ENCODE results near the gene FLT3.

DNA sequence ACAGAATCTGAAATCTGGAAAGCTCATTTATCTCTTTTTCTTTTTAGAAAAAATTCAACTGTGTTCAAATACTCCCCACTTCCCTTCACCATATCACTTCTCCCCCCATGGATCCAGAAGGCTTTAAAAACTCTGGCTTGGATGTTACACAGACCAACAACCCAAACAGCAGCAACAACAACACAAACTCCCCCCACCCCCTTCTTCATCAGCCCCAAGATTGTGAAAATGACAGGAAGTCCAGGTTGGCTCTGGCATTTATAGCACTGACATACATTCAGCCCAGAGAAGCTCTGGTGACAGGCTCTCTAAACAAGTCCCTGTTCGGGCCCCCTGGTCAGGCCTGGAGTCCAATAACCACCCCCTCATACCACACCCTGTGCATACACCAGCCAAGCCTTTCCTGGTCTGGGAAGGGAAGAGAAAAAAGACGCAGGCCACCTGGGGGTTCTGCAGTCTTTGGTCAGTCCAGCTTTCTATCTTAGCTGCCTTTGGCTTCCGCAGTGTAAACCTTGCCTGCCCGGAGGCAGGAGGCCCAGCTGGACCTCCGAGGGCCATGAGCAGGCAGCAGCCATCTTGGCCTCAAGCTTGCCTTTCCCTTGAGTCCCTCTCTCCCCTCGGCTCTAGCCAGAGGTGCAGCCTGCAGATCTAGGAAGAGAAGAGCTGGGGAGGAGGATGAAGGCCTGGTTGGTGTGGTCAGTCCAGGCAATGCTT, 138.1 kb downstream of the FLT3 start:
- TF ChIP-seq POLR2A (IDR thresholded peaks at IDR 0.05) (no peak), EP300 (IDR thresholded peaks at IDR 0.05) (no peak)
- TF ChIP-seq, protein P1, sequence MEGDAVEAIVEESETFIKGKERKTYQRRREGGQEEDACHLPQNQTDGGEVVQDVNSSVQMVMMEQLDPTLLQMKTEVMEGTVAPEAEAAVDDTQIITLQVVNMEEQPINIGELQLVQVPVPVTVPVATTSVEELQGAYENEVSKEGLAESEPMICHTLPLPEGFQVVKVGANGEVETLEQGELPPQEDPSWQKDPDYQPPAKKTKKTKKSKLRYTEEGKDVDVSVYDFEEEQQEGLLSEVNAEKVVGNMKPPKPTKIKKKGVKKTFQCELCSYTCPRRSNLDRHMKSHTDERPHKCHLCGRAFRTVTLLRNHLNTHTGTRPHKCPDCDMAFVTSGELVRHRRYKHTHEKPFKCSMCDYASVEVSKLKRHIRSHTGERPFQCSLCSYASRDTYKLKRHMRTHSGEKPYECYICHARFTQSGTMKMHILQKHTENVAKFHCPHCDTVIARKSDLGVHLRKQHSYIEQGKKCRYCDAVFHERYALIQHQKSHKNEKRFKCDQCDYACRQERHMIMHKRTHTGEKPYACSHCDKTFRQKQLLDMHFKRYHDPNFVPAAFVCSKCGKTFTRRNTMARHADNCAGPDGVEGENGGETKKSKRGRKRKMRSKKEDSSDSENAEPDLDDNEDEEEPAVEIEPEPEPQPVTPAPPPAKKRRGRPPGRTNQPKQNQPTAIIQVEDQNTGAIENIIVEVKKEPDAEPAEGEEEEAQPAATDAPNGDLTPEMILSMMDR (IDR thresholded peaks at IDR 0.05) = no peak
